ENCODE measurements around the gene GFAP.
A peak's percentile ranks its signal among the peaks of the same experiment; 100 is the strongest.

GFAP gene

GRCh38 chr17:44912763-44913544, 2.3 kb downstream of the GFAP start:
- no peak for DNase-seq

- DNase-seq: peak; percentile 61
Measured at GRCh38 chr17:44911133-44912001, 3.9 kb downstream of the GFAP start.

GRCh38 chr17:44910231-44911106, 4.8 kb downstream of the GFAP start:
- DNase-seq: no peak

- DNase-seq: peak; percentile 94
Measured at GRCh38 chr17:44909681-44910144, 5.6 kb downstream of the GFAP start.

- no peak for DNase-seq
Measured at GRCh38 chr17:44908761-44909326, 6.5 kb downstream of the GFAP start.

- DNase-seq: no peak
Measured at GRCh38 chr17:44907729-44908470, 7.4 kb downstream of the GFAP start.

- DNase-seq: no peak
Measured at GRCh38 chr17:44906763-44907728, 8.3 kb downstream of the GFAP start.

- peak; percentile 97 for DNase-seq
Measured at GRCh38 chr17:44906010-44906646, 9.2 kb downstream of the GFAP start.

- DNase-seq: no peak
Measured at GRCh38 chr17:44905006-44906000, 10.0 kb downstream of the GFAP start.

GRCh38 chr17:44904001-44904984, 11.0 kb downstream of the GFAP start:
- no peak for DNase-seq

- no peak for DNase-seq
Measured at GRCh38 chr17:44903012-44903685, 12.2 kb downstream of the GFAP start.

- no peak for DNase-seq
Measured at GRCh38 chr17:44902135-44902760, 13.1 kb downstream of the GFAP start.

- peak; percentile 85 for DNase-seq
Measured at GRCh38 chr17:44901411-44901921, 13.8 kb downstream of the GFAP start.

- peak; percentile 83 for DNase-seq
Measured at GRCh38 chr17:44900894-44901293, 14.4 kb downstream of the GFAP start.

GRCh38 chr17:44899074-44899782, 16.1 kb downstream of the GFAP start, which contains the start of gene EFTUD2:
Gene EFTUD2 (minus strand): TSS chr17:44899445. CDS start chr17:44894521, 4,924 bp downstream.
- DNase-seq: peak; percentile 88

All from EL (cell line).